Esophagus squamous epithelium (tissue), 4 donors: ENCODE measurements around the gene SRSF9.

Experiments used
- CTCF ChIP-seq, 6 experiments: fragments of 450-650 bp in 4 of 6; fragments of 200-600 bp in 2 of 6; sonication (generic) in 2 of 6; IDR thresholded peaks; one replicate each; pipeline ENCODE4 v1.5.1; 2016 to 2019; ENCODE audit warnings: antibody characterized with exemption in 6 of 6, mild to moderate bottlenecking in 4 of 6, moderate library complexity in 4 of 6
- POLR2A ChIP-seq, 4 donors: fragments of 450-650 bp; IDR thresholded peaks; one replicate each; pipeline ENCODE4 v1.6.1; 2017; ENCODE audit warnings: antibody characterized with exemption in 4 of 4, mild to moderate bottlenecking in 4 of 4, moderate library complexity in 3 of 4

- TF ChIP-seq CTCF (IDR thresholded peaks at IDR 0.05) (no peak), POLR2A (IDR thresholded peaks at IDR 0.05) (no peak)
Measured at GRCh38 chr12:120481022-120481767, 11.6 kb upstream of the SRSF9 start.
